Motor neuron (in vitro differentiated cells): ENCODE measurements around the gene ZNF622. TPM values are rescaled to one million over a fixed set of nuclear protein-coding genes. Genes with fewer than 3 reads are reported as not detected.
A peak's percentile ranks its signal among the peaks of the same experiment; 100 is the strongest.

Source experiments
- ATAC-seq, 8 experiments: fragments of 200-7000 bp; cut with Tn5 transposase; replicated peaks in 6 of 8; 2 replicates each; pipeline ENCODE4 v1.8.0; 2021; ENCODE audit warnings: mild to moderate bottlenecking in 8 of 8, moderate library complexity in 8 of 8
- H3K27ac ChIP-seq, 2 donors: fragments of 250-450 bp; sonication (Bioruptor Pico); 2 replicates each; pipeline ENCODE4 v1.9.0; 2021; ENCODE audit warnings: antibody characterized with exemption in 2 of 2, mild to moderate bottlenecking in 2 of 2, moderate library complexity in 1 of 2
- H3K4me1 ChIP-seq, 2 donors: fragments of 250-450 bp; sonication (Bioruptor Pico); replicated peaks in 1 of 2; 2 replicates each; pipeline ENCODE4 v1.6.1; 2021; ENCODE audit warnings: antibody characterized with exemption in 2 of 2, mild to moderate bottlenecking in 2 of 2, moderate library complexity in 1 of 2
- H3K4me3 ChIP-seq, 5 donors: fragments of 250-450 bp; sonication (Bioruptor Pico); 2 replicates each; pipeline ENCODE4 v1.9.0; 2021; ENCODE audit warnings: antibody characterized with exemption in 5 of 5, mild to moderate bottlenecking in 5 of 5, moderate library complexity in 4 of 5
- WGBS, 10 experiments: fragments of 450-650 bp; shearing (Covaris generic); methylation state at CpG; one replicate each; pipeline ENCODE4 v1.0.0; 2022; 5-methylcytosine and 5-hydroxymethylcytosine counted together
- in situ Hi-C, 9 experiments: fragments of 400-800 bp; cut with MboI; loops; one replicate each; pipeline ENCODE4 v1.15.0; 2021; ENCODE audit warnings: low sequenced_read_pairs in 9 of 9, low pct_unique_long_range_greater_than_20kb in 2 of 9; ENCODE audit not compliant: unreplicated experiment in 9 of 9
- total RNA-seq, 8 experiments: library from RNA; unstranded; fragments of 300-600 nt; gene quantifications; 2 replicates each; pipeline versions ENCODE4 v1.2.3 to v1.2.4, GENCODE V29; 2022

Gene ZNF622
- total RNA-seq, 8 experiments from 2014 or later: 27.6 to 63.3 (median 53.9) TPM

- Histone ChIP-seq H3K4me3 (no peak overlapping the region), H3K27ac (no peak overlapping the region), H3K4me1 (peaks cover 3 to 12% of the 10 kb centered on the region in 2 donors)
- 22 to 100% (median 82%) methylated on average over 1 to 6 of the region's 6 CpGs; no CpG with 5 or more reads in 1 of the 10 experiments for WGBS, 10 experiments
- ATAC-seq: no peak
- in situ Hi-C loops: no loop called here
Measured at GRCh38 chr5:16417398-16418074, 48.1 kb downstream of the ZNF622 start.

GRCh38 chr5:16414861-16415260 is 50.7 kb downstream of the ZNF622 start:
- no peak for ATAC-seq
- Histone ChIP-seq H3K4me3 (no peak overlapping the region), H3K27ac (no peak overlapping the region), H3K4me1 (peaks cover 3 to 14% of the 10 kb centered on the region in 2 donors)
- 20 to 88% (median 79%) methylated on average over 1 to 2 of the region's 2 CpGs; no CpG with 5 or more reads in 4 of the 10 experiments for WGBS, 10 experiments
- in situ Hi-C loops: no loop called here

- in situ Hi-C loops: no loop called here
- H3K4me3 ChIP-seq: no peak overlapping the region
- peak in 5 of 8 experiments; percentile 20 to 57 (median 44) for ATAC-seq
- 0 to 33% (median 20%) methylated on average over 1 of the region's 1 CpG; no CpG with 5 or more reads in 3 of the 10 experiments for WGBS, 10 experiments
- no peak overlapping the region for H3K27ac ChIP-seq
- peaks cover 0 to 14% of the 10 kb centered on the region in 2 donors for H3K4me1 ChIP-seq
Measured at GRCh38 chr5:16413166-16413860, 52.3 kb downstream of the ZNF622 start.

- H3K27ac ChIP-seq: no peak overlapping the region
- ATAC-seq: no peak
- in situ Hi-C loops: no loop called here
- H3K4me1 ChIP-seq: peaks cover 0 to 14% of the 10 kb centered on the region in 2 donors
- no peak overlapping the region for H3K4me3 ChIP-seq
Measured at GRCh38 chr5:16412556-16412955, 53.0 kb downstream of the ZNF622 start.

- 60 to 100% (median 100%) methylated on average over 1 to 3 of the region's 3 CpGs; no CpG with 5 or more reads in 5 of the 10 experiments for WGBS, 10 experiments
- ATAC-seq: peak in 2 of 8 experiments; percentile 25 to 46
- in situ Hi-C loops: no loop called here
Measured at GRCh38 chr5:16411741-16412455, 53.7 kb downstream of the ZNF622 start.

GRCh38 chr5:16411235-16411634 is 54.4 kb downstream of the ZNF622 start:
- no peak overlapping the region for H3K27ac ChIP-seq
- 10 to 82% (median 33%) methylated on average over 1 to 5 of the region's 9 CpGs; no CpG with 5 or more reads in 3 of the 10 experiments for WGBS, 10 experiments
- ATAC-seq: peak in 2 of 8 experiments; percentile 83 to 91
- in situ Hi-C loops: no loop called here
- H3K4me3 ChIP-seq: no peak overlapping the region
- peaks cover 0 to 14% of the 10 kb centered on the region in 2 donors for H3K4me1 ChIP-seq

More at GRCh38 chr5:16411741-16412455, 53.7 kb downstream of the ZNF622 start:
- Histone ChIP-seq H3K4me3 (no peak overlapping the region), H3K4me1 (peaks cover 0 to 14% of the 10 kb centered on the region in 2 donors), H3K27ac (no peak overlapping the region)

- WGBS, 10 experiments: 33 to 100% (median 92%) methylated on average over 1 to 2 of the region's 2 CpGs; no CpG with 5 or more reads in 5 of the 10 experiments
- in situ Hi-C loops: no loop called here
- H3K4me3 ChIP-seq: no peak overlapping the region
- ATAC-seq: no peak
- peaks cover 0 to 14% of the 10 kb centered on the region in 2 donors for H3K4me1 ChIP-seq
- no peak overlapping the region for H3K27ac ChIP-seq
Measured at GRCh38 chr5:16410338-16410737, 55.3 kb downstream of the ZNF622 start.

GRCh38 chr5:16406630-16407029 is 59.0 kb downstream of the ZNF622 start:
- no peak overlapping the region for H3K4me3 ChIP-seq
- H3K4me1 ChIP-seq: no peaks in the 10 kb centered on the region
- no peak for ATAC-seq
- in situ Hi-C loops: no loop called here
- H3K27ac ChIP-seq: no peak overlapping the region
- 11 to 75% (median 40%) methylated on average over 1 of the region's 1 CpG; no CpG with 5 or more reads in 6 of the 10 experiments for WGBS, 10 experiments

GRCh38 chr5:16406023-16406422 is 59.6 kb downstream of the ZNF622 start:
- Histone ChIP-seq H3K4me3 (no peak overlapping the region), H3K27ac (no peak overlapping the region), H3K4me1 (no peaks in the 10 kb centered on the region)
- 14 to 100% (median 70%) methylated on average over 1 to 3 of the region's 3 CpGs; no CpG with 5 or more reads in 1 of the 10 experiments for WGBS, 10 experiments
- peak in 3 of 8 experiments; percentile 14 to 45 (median 38) for ATAC-seq
- in situ Hi-C loops: no loop called here

Other genes starting within 250 kb of the ZNF622 start
- gene RETREG1, start 151.2 kb upstream of the ZNF622 start, total RNA-seq: 10 to 100 TPM in 3 of 8 experiments, 1 to 10 TPM in 5; 5.5 to 62.9 (median 9.7) TPM